Measurements from ENCODE around the gene APOL1.

The APOL1 gene

GRCh38 chr22:36315325-36315724 is 62.4 kb downstream of the APOL1 start:
- Histone ChIP-seq H3K4me3 (no peak overlapping the region), H3K9ac (peak overlapping the region in 6 of 11 experiments; percentile 0 to 41 (median 25); a peak in 9 of 22 replicates), H3K27me3 (no peaks in the 10 kb centered on the region), H3K27ac (peak overlapping the region in 8 of 11 experiments; percentile 3 to 83 (median 68); a peak in 10 of 22 replicates), H3K4me2 (peak overlapping the region in 8 of 11 experiments; percentile 38 to 81 (median 68); a peak in 15 of 22 replicates), H3K9me3 (replicated peaks in 1 of 11) (no peaks in the 10 kb centered on the region), H3K4me1 (peaks cover 0 to 69% (median 62%) of the 10 kb centered on the region in 10 experiments; a peak in 17 of 20 replicates), H3K36me3 (peaks cover 98 to 100% (median 100%) of the 10 kb centered on the region in 11 experiments), H4K20me1 (peaks cover 17 to 100% (median 100%) of the 10 kb centered on the region in 11 experiments; a peak in 21 of 22 replicates)
- no peak for TF ChIP-seq Cebpa-rat (IDR thresholded peaks at IDR 0.05)

GRCh38 chr22:36316419-36316818 is 63.5 kb downstream of the APOL1 start:
- Histone ChIP-seq H3K9ac (peak overlapping the region in 4 of 11 experiments; percentile 22 to 41 (median 31); a peak in 5 of 22 replicates), H3K9me3 (replicated peaks in 1 of 11) (no peaks in the 10 kb centered on the region), H3K36me3 (peaks cover 97 to 100% (median 100%) of the 10 kb centered on the region in 11 experiments), H3K4me1 (peaks cover 0 to 76% (median 62%) of the 10 kb centered on the region in 10 experiments; a peak in 17 of 20 replicates), H3K27ac (peak overlapping the region in 4 of 11 experiments; percentile 8 to 49 (median 36); a peak in 5 of 22 replicates), H3K4me2 (peak overlapping the region in 8 of 11 experiments; percentile 28 to 81 (median 68); a peak in 14 of 22 replicates), H3K4me3 (no peak overlapping the region), H3K27me3 (no peaks in the 10 kb centered on the region), H4K20me1 (peaks cover 17 to 100% (median 100%) of the 10 kb centered on the region in 11 experiments; a peak in 21 of 22 replicates)
- no peak for TF ChIP-seq Cebpa-rat (IDR thresholded peaks at IDR 0.05)
